Measurements from ENCODE around the gene CELA3B.

- TF ChIP-seq EZH2 (IDR thresholded peaks at IDR 0.05; ENCODE audit: borderline replicate concordance, low read depth, low read length, poor library complexity, severe bottlenecking): no peak
- no peak for TF ChIP-seq CTCF (conservative IDR thresholded peaks at IDR 0.05; ENCODE audit: low read depth, low read length)
Measured at GRCh38 chr1:21937372-21938121, 39.3 kb upstream of the CELA3B start.

All from A673 (cell line).